A673 (cell line): ENCODE data around the gene DUS2.

Experiments
- EZH2 ChIP-seq: fragments of 200-600 bp; sonication (generic); IDR thresholded peaks from 2 replicates; pipeline ENCODE4 v1.6.1; 2017; ENCODE audit warnings: borderline replicate concordance, low read depth, mild to moderate bottlenecking, mixed read lengths, antibody characterized with exemption, low read length; ENCODE audit not compliant: poor library complexity, severe bottlenecking
- TF ChIP-seq, protein P1 (sequence below): fragments of 300-800, 200-600 bp; sonication (generic); conservative IDR thresholded peaks from 2 replicates; pipeline ENCODE4 v1.5.1; 2017; ENCODE audit warnings: low read depth, mild to moderate bottlenecking, antibody characterized with exemption, low read length, moderate library complexity, mixed read lengths

GRCh38 chr16:68113765-68114240 lies 90.7 kb downstream of the DUS2 start:
- TF ChIP-seq, protein P1, sequence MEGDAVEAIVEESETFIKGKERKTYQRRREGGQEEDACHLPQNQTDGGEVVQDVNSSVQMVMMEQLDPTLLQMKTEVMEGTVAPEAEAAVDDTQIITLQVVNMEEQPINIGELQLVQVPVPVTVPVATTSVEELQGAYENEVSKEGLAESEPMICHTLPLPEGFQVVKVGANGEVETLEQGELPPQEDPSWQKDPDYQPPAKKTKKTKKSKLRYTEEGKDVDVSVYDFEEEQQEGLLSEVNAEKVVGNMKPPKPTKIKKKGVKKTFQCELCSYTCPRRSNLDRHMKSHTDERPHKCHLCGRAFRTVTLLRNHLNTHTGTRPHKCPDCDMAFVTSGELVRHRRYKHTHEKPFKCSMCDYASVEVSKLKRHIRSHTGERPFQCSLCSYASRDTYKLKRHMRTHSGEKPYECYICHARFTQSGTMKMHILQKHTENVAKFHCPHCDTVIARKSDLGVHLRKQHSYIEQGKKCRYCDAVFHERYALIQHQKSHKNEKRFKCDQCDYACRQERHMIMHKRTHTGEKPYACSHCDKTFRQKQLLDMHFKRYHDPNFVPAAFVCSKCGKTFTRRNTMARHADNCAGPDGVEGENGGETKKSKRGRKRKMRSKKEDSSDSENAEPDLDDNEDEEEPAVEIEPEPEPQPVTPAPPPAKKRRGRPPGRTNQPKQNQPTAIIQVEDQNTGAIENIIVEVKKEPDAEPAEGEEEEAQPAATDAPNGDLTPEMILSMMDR: no peak
- TF ChIP-seq EZH2: no peak
